Measurements from ENCODE around the gene MAD2L1BP.
A peak's percentile ranks its signal among the peaks of the same experiment; 100 is the strongest.

The MAD2L1BP gene

DNA sequence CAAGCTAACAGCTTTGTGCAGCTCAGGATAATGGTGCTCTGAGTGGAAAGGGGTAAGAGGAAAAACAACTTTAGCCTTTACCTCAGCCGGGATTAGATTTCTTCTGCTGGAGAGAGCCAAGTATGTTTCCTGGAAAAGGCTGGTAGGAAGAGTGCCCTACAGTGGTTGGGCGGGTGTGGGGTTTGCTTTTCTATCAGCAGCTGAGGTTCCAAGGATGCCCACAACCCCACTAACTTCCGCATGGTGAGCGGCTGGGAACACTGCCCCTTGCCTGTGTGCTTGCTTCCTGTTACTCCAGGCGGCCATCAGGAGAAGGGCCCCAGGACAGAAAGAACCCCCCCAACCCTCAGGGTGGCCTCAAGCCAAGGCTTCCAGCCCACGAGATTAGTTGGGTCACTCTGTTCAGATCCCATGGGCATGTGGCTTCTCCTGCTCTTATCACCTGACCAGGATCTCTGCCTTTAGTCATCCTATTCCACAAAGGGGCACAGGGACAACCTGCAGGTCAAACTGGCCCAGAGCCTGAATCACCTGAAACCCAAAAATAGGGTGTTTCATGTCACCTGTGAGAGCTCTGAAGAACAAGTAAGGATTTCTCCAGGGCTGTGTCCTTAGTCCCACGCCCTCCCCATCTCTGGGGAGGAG, 41.4 kb downstream of the MAD2L1BP start:
- in situ Hi-C loops (cut with MboI; ENCODE audit: low sequenced_read_pairs): no loop called here
- no peaks in the 10 kb centered on the region; the same call in 1 of the 2 replicates for H3K4me1 ChIP-seq
- no peak overlapping the region for H3K4me3 ChIP-seq
- no peaks in the 10 kb centered on the region for H3K9me3 ChIP-seq
- H3K27me3 ChIP-seq (ENCODE audit: low read depth): no peaks in the 10 kb centered on the region
- no peak for DNase-seq (ENCODE audit: low spot score in 2 of 2)
- H3K36me3 ChIP-seq (replicated peaks): peaks cover 78% of the 10 kb centered on the region

DNA sequence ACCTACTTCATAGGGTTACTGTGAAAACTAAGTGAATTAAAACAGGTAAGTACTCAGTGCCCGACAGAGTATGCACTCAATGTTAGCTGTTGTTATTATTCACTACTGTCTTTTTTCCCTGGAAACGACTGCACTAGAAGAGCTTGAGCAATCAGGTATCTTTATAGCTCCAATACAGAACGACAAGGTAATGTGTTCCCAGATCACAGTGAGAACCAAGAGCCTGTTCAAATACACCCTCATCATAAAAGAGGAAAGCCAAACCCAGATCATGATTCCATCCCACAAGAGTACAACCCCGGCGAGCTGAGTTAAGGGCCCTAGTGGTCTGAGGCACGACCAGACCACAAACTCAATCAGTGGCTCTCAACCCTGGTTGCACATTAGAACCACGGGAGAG, 42.1 kb downstream of the MAD2L1BP start:
- H3K4me3 ChIP-seq: no peak overlapping the region
- no peaks in the 10 kb centered on the region for H3K9me3 ChIP-seq
- H3K36me3 ChIP-seq (replicated peaks): peaks cover 76% of the 10 kb centered on the region
- H3K4me1 ChIP-seq: peaks cover 3% of the 10 kb centered on the region
- no peak for DNase-seq (ENCODE audit: low spot score in 2 of 2)
- no peaks in the 10 kb centered on the region for H3K27me3 ChIP-seq (ENCODE audit: low read depth)
- in situ Hi-C loops (cut with MboI; ENCODE audit: low sequenced_read_pairs): no loop called here

DNA sequence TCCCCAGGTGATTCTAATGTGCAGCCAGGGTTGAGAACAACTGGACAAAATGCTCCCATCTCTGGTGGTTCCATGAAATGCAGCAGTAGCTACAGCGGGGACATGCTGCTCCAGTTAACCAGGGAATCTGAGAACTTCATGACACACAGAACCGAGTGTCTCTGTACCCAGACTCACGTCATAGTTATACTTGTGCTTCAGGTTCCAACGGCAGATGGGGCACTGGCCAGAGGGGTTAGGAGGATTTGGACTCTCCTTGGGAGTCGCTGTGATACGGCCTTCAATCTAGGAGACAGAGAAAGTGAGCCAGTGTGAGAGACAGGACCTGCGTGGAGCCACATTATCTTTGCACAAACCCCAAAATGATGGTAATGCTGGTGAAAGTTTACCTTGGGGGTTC, 42.7 kb downstream of the MAD2L1BP start:
- peaks cover 6% of the 10 kb centered on the region for H3K4me1 ChIP-seq
- H3K36me3 ChIP-seq (replicated peaks): peaks cover 73% of the 10 kb centered on the region
- in situ Hi-C loops (cut with MboI; ENCODE audit: low sequenced_read_pairs): no loop called here
- no peak for DNase-seq (ENCODE audit: low spot score in 2 of 2)
- no peaks in the 10 kb centered on the region for H3K27me3 ChIP-seq (ENCODE audit: low read depth)
- no peak overlapping the region for H3K4me3 ChIP-seq
- H3K9me3 ChIP-seq: no peaks in the 10 kb centered on the region

DNA sequence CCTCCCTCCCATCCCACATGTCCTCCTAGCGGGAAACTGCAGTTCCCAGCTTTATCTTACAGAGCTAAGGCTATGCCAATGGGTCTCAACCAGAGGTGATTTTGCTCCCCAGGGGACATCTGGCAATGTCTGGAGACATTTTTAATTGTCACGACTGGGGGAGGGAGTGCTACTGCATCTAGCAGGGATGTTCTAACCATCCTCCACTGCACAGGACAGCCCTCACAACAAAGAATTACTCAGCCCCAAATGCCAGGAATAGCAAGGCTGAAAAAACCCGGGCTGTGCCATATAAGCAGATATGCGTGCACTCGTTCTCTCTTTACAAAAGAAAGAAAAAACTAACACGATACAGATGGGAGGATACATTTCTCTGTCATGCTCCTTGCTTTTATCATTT, 43.4 kb downstream of the MAD2L1BP start:
- Histone ChIP-seq H3K36me3 (replicated peaks) (peaks cover 65% of the 10 kb centered on the region), H3K9me3 (no peaks in the 10 kb centered on the region), H3K4me3 (no peak overlapping the region), H3K27me3 (ENCODE audit: low read depth) (no peaks in the 10 kb centered on the region), H3K4me1 (peaks cover 6% of the 10 kb centered on the region)
- no peak for DNase-seq (ENCODE audit: low spot score in 2 of 2)
- in situ Hi-C loops (cut with MboI; ENCODE audit: low sequenced_read_pairs): no loop called here

DNA sequence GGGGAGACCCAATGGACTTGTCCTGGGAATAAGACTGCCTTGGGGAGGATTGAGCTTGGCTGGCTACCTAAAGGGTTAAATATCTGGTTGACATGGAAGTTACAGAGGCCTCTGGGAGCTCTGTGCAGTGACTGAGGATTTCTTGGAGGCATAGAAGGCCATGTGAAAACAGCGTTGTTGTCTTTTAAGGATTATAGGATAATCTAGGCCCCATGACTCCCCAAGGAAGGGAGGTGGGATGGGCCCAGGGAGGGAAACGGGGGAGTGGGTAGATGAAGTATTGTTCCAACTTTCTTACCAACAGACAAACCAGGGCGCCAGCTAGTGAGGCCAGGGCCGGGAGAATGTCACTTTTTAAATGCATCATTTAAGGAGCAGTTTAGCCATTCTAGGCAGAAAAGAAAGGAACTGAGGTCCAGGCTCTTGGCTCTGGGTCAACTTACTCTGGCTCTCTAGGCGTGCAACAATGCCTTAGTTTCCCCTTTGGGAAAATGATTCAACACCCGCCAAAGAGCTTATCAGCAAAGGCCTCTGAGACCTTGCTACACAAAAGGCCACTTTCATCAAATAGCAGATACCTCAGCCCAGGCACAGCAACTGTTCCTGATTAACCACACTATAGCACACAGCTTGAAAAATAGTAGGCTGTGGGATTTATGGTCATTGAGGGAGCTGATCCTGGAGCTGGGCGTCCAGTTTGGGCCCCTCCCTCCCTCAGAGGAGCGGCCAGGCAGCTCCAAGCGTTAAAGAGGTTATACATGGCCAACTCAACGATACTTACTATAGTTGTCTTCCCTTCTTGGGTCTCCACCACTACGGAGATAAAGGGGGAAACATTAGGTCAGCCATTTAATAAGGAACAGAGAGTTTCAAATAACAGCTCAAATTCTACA, 44.9 kb downstream of the MAD2L1BP start:
- Histone ChIP-seq H3K9me3 (no peaks in the 10 kb centered on the region), H3K36me3 (replicated peaks) (peaks cover 50% of the 10 kb centered on the region), H3K27me3 (ENCODE audit: low read depth) (no peaks in the 10 kb centered on the region), H3K4me1 (peaks cover 6% of the 10 kb centered on the region), H3K4me3 (no peak overlapping the region)
- no peak for DNase-seq (ENCODE audit: low spot score in 2 of 2)
- in situ Hi-C loops (cut with MboI; ENCODE audit: low sequenced_read_pairs): no loop called here

DNA sequence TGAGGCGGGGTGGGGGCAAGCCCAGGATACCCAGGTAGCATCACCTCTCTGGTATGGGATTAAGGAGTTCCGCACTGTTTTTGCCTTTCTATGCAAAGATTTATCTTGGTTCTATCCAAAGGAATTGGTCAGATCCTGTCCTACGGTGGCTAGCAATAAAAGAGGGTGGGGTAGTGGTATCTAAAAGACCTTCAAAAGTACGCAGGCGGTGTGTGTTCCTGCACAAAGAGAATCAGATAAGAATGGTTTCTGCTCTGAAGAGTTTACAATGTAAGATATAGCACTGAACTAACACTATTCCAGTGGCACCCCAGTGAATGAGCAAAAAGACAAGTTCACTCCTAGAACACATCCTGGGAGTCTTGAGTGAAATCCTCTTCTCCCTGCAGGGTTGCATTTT, 45.7 kb downstream of the MAD2L1BP start:
- DNase-seq (ENCODE audit: low spot score in 2 of 2): no peak
- in situ Hi-C loops (cut with MboI; ENCODE audit: low sequenced_read_pairs): no loop called here
- Histone ChIP-seq H3K27me3 (ENCODE audit: low read depth) (no peaks in the 10 kb centered on the region), H3K4me1 (peaks cover 9% of the 10 kb centered on the region), H3K36me3 (replicated peaks) (peaks cover 45% of the 10 kb centered on the region), H3K9me3 (no peaks in the 10 kb centered on the region), H3K4me3 (no peak overlapping the region)

DNA sequence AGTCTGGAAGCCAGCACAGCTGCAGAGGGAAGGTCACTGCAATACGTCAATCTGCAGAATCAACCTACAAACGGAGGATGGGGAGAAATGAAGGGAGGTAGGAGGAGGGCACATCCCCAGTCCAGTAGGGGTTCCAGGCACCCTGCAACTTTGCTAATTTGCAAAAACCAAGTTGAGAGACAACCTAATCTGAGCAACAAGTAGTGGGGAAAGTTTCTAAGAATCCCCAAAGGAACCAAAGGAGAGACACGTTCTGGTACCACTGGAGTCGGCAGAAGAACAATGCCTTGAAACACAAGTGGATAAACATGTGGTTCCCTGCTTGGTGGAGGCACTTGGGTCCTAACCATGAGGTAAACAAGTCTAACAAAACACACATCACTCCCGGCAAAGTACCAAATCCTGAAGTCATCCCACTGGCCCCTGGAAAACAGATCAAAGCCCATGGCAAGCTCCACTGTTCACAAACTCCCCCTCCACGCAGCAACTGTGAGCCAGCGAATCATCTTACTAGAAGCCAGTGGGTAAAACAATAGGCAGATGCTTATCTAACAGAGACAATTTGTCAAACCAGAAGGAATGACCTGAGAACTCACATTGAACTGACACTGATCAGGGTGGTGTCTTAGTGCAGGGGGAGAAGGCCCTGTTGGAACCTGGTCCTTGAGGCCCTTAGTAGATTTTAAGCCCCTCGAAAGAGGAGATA, 47.2 kb downstream of the MAD2L1BP start:
- no peak for DNase-seq (ENCODE audit: low spot score in 2 of 2)
- Histone ChIP-seq H3K4me1 (peaks cover 13% of the 10 kb centered on the region), H3K9me3 (no peaks in the 10 kb centered on the region), H3K36me3 (replicated peaks) (peaks cover 30% of the 10 kb centered on the region), H3K4me3 (no peak overlapping the region), H3K27me3 (ENCODE audit: low read depth) (no peaks in the 10 kb centered on the region)
- in situ Hi-C loops (cut with MboI; ENCODE audit: low sequenced_read_pairs): no loop called here

DNA sequence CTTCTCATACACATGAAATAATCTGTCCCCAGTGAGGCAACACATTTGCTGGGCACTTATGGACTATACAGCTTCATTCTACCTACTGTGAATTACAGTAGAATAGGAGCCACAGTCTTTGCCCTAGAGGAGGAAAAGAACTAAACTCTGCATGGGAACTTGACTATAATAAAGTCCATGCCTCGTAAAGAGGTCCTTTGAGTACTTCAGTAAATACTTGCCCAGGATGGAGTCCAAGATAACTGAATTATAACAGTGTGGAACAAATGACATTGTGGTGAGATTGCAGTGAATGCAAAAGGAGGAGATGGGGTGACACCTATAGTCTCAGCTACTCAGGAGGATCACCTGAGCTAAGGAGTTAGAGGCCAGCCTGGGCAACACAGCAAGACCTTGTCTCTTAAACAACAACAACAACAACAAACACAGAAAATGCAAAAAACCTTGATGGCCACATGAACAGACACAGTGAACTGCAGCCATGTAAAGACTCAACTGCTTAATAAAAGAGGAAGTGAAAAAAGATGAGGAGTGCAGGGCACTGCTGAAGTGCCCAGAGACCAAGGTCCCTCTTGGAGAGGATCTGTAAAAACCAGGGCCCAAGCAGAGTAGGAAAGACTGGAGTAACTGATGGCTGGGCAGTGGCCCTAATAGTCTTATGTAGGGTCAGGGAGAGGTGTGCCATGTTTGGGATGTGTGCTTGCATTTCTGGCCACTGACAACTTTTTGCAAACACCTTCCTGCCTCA, 48.2 kb downstream of the MAD2L1BP start:
- Histone ChIP-seq H3K4me3 (no peak overlapping the region), H3K27me3 (ENCODE audit: low read depth) (no peaks in the 10 kb centered on the region), H3K9me3 (no peaks in the 10 kb centered on the region), H3K36me3 (replicated peaks) (peaks cover 21% of the 10 kb centered on the region), H3K4me1 (peaks cover 17% of the 10 kb centered on the region)
- in situ Hi-C loops (cut with MboI; ENCODE audit: low sequenced_read_pairs): no loop called here
- DNase-seq (ENCODE audit: low spot score in 2 of 2): no peak

DNA sequence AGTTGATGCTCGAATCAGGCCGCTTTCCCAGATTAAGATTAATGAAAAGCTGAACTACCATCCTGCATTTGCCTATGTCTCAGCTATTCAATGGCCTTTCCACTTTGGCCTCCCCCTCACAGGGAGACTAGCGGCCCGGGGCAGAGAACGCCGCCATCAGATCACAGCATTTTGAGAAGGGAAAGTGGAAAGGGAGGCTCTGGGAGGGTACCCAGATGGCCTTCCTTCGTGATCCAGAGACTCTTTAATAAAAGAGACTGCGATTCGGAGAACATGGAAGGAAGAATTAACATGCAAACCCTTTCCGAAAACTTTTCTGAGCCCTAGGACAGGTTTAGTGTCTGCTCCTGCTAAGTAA, 51.4 kb downstream of the MAD2L1BP start:
- H3K4me1 ChIP-seq: peaks cover 17% of the 10 kb centered on the region
- H3K27me3 ChIP-seq (ENCODE audit: low read depth): no peaks in the 10 kb centered on the region
- in situ Hi-C loops (cut with MboI; ENCODE audit: low sequenced_read_pairs): no loop called here
- DNase-seq (ENCODE audit: low spot score in 2 of 2): no peak
- peak overlapping the region; percentile 70 for H3K4me3 ChIP-seq
- no peaks in the 10 kb centered on the region; the same call in 1 of the 2 replicates for H3K9me3 ChIP-seq
- no peaks in the 10 kb centered on the region for H3K36me3 ChIP-seq (replicated peaks)

DNA sequence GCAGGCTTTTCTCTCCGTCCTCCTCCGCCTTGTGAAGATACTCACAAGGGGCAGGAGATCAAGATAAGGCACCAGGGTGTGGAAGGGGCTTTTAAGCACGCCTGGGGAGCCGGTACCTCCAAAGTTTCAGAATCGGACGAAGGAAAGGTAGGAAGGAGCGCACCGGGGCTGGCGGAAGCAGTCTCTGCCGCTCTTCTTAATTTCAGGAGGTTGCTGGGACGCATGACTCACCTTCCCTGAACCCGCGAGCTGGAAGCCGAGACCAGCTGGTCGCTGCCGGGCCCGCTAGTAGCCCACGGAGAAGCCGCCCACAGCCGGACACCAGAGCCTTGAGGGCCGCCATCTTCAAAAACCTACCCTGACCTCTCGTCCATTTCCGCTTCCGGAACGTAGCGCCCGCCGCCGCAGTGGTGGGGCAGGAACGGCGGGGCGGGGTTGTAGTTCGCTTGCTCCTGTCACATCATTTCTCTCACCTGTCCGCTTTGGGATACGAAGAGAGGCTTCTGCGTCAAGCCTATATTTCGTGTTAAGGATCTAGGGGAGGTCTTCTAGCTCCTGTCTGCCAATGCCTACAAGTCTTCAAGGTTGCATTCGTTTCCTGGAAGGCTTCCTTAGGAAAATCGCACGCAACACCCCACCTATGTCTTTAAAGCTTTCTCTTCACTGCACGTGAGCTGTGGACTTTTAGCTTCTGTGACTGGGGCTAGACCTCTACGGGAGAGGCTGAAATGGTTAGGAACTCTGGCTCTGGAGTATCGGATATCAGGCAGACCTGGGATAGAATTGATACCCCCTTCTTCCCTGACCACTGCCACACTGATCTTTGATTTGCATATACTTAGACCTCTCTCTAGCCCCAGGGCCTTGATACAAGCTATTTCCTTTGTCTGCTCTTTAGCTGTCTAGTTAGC, 52.1 kb downstream of the MAD2L1BP start, which contains the start of gene MRPS18A:
Gene MRPS18A (minus strand): TSS at position 355 of the 911 bp plus-strand sequence. CDS start 12 bp downstream, at position 343.
- peak within 1 kb of the TSS; percentile 70 for H3K4me3 ChIP-seq
- no peaks in the 10 kb centered on the region for H3K36me3 ChIP-seq (replicated peaks)
- H3K27me3 ChIP-seq (ENCODE audit: low read depth): no peaks in the 10 kb centered on the region
- in situ Hi-C loops (cut with MboI; ENCODE audit: low sequenced_read_pairs): no loop called here
- no peaks in the 10 kb centered on the region; the same call in 1 of the 2 replicates for H3K9me3 ChIP-seq
- peaks cover 14% of the 10 kb centered on the region for H3K4me1 ChIP-seq
- DNase-seq (ENCODE audit: low spot score in 2 of 2): peak; percentile 77 to 86

DNA sequence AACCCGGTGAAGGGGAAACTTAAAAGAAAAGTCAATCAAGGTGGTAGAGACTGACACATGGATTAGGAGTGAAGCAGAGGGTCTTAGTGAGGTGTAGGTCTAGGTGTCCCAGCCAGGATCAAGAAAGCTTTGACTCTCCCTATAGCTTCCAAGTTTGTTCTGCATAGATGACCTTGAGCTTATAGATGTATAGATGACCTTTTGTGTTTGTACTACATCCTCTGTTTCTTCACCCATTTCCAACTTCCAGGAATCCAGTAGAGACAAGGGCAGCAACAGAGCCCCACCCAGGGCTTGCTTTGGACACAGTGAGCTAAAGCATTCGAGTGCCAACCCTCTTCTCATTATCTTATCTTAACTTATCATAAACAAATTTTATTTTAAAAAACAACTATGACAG, 53.8 kb downstream of the MAD2L1BP start:
- in situ Hi-C loops (cut with MboI; ENCODE audit: low sequenced_read_pairs): no loop called here
- Histone ChIP-seq H3K9me3 (no peaks in the 10 kb centered on the region; the same call in 1 of the 2 replicates), H3K4me1 (peaks cover 11% of the 10 kb centered on the region), H3K27me3 (ENCODE audit: low read depth) (no peaks in the 10 kb centered on the region), H3K4me3 (no peak overlapping the region), H3K36me3 (replicated peaks) (no peaks in the 10 kb centered on the region)
- DNase-seq (ENCODE audit: low spot score in 2 of 2): no peak
